Measurements from ENCODE around the gene DENND1A.

Gene DENND1A

GRCh38 chr9:123654218-123654993 lies 275.5 kb downstream of the DENND1A start:
- H4K8ac ChIP-seq (ENCODE audit: low read length), result no peak overlapping the region
- H3K4ac ChIP-seq (ENCODE audit: low read depth in 1 of 2, low read length in 2 of 2), result no peak overlapping the region
- H3K4me3 ChIP-seq (ENCODE audit: insufficient read depth in 1 of 2, low read depth in 1 of 2, low read length in 2 of 2), result no peak overlapping the region
- H2BK12ac ChIP-seq (ENCODE audit: low read length in 2 of 2), result no peak overlapping the region
- DNase-seq, result no peak
- H3K9me3 ChIP-seq (ENCODE audit: control insufficient read depth, low read length), result no peaks in the 10 kb centered on the region
- H3K79me1 ChIP-seq (replicated peaks; ENCODE audit: low read length, poor library complexity, severe bottlenecking), result no peaks in the 10 kb centered on the region
- H2BK5ac ChIP-seq (ENCODE audit: low read depth, low read length, poor library complexity, severe bottlenecking), result no peak overlapping the region
- H3K14ac ChIP-seq (ENCODE audit: low read length in 2 of 2), result no peak overlapping the region
- no peak overlapping the region for H3K4me2 ChIP-seq (ENCODE audit: low read length, poor library complexity, severe bottlenecking)
- H3K27me3 ChIP-seq (ENCODE audit: control insufficient read depth in 1 of 2, insufficient read depth in 1 of 2, low read length in 2 of 2), result no peaks in the 10 kb centered on the region
- H3K23ac ChIP-seq (ENCODE audit: low read length in 2 of 2), result no peak overlapping the region
- H2BK15ac ChIP-seq (ENCODE audit: low read depth, poor library complexity, severe bottlenecking), result no peak overlapping the region
- WGBS, result 80% methylated on average over 10 of the region's 13 CpGs
- H2AK5ac ChIP-seq (ENCODE audit: low read length, severe bottlenecking), result no peak overlapping the region
- no peak overlapping the region for H4K91ac ChIP-seq (ENCODE audit: low read length)
- no peak overlapping the region for H3K27ac ChIP-seq (ENCODE audit: low read length, poor library complexity, severe bottlenecking)
- H3K9ac ChIP-seq (ENCODE audit: low read length), result no peak overlapping the region
- no peak overlapping the region for H2AFZ ChIP-seq (ENCODE audit: low read depth, low read length)
- no peak overlapping the region for H2BK120ac ChIP-seq (ENCODE audit: low read depth, low read length)
- H3K4me1 ChIP-seq (ENCODE audit: control insufficient read depth, insufficient read depth, low read depth, low read length), result no peaks in the 10 kb centered on the region
- no peak overlapping the region for H3K18ac ChIP-seq (ENCODE audit: low read depth in 1 of 2, low read length in 2 of 2)
- H3K36me3 ChIP-seq (ENCODE audit: control insufficient read depth in 1 of 2, insufficient read depth in 2 of 2, low read depth in 1 of 2, low read length in 2 of 2), result peaks cover 0 to 7% of the 10 kb centered on the region in 2 experiments

GRCh38 chr9:123652416-123652815 lies 277.5 kb downstream of the DENND1A start:
- no peak overlapping the region for H2AFZ ChIP-seq (ENCODE audit: low read depth, low read length)
- no peak overlapping the region for H3K18ac ChIP-seq (ENCODE audit: low read depth in 1 of 2, low read length in 2 of 2)
- H3K27me3 ChIP-seq (ENCODE audit: control insufficient read depth in 1 of 2, insufficient read depth in 1 of 2, low read length in 2 of 2), result no peaks in the 10 kb centered on the region
- H2BK5ac ChIP-seq (ENCODE audit: low read depth, low read length, poor library complexity, severe bottlenecking), result no peak overlapping the region
- no peak overlapping the region for H3K4me2 ChIP-seq (ENCODE audit: low read length, poor library complexity, severe bottlenecking)
- H2BK12ac ChIP-seq (ENCODE audit: low read length in 2 of 2), result no peak overlapping the region
- H3K79me1 ChIP-seq (replicated peaks; ENCODE audit: low read length, poor library complexity, severe bottlenecking), result no peaks in the 10 kb centered on the region
- H3K27ac ChIP-seq (ENCODE audit: low read length, poor library complexity, severe bottlenecking), result no peak overlapping the region
- no peak for DNase-seq
- H4K8ac ChIP-seq (ENCODE audit: low read length), result no peak overlapping the region
- peaks cover 0 to 13% of the 10 kb centered on the region in 2 experiments for H3K36me3 ChIP-seq (ENCODE audit: control insufficient read depth in 1 of 2, insufficient read depth in 2 of 2, low read depth in 1 of 2, low read length in 2 of 2)
- H2AK5ac ChIP-seq (ENCODE audit: low read length, severe bottlenecking), result no peak overlapping the region
- H2BK15ac ChIP-seq (ENCODE audit: low read depth, poor library complexity, severe bottlenecking), result peak overlapping the region; percentile 26
- no peak overlapping the region for H3K14ac ChIP-seq (ENCODE audit: low read length in 2 of 2)
- no peak overlapping the region for H3K4ac ChIP-seq (ENCODE audit: low read depth in 1 of 2, low read length in 2 of 2)
- H3K23ac ChIP-seq (ENCODE audit: low read length in 2 of 2), result no peak overlapping the region
- 90% methylated on average over 6 of the region's 7 CpGs for WGBS
- no peaks in the 10 kb centered on the region for H3K9me3 ChIP-seq (ENCODE audit: control insufficient read depth, low read length)
- no peak overlapping the region for H3K9ac ChIP-seq (ENCODE audit: low read length)
- no peak overlapping the region for H2BK120ac ChIP-seq (ENCODE audit: low read depth, low read length)
- H3K4me1 ChIP-seq (ENCODE audit: control insufficient read depth, insufficient read depth, low read depth, low read length), result no peaks in the 10 kb centered on the region
- no peak overlapping the region for H3K4me3 ChIP-seq (ENCODE audit: insufficient read depth in 1 of 2, low read depth in 1 of 2, low read length in 2 of 2)
- H4K91ac ChIP-seq (ENCODE audit: low read length), result no peak overlapping the region

- Histone ChIP-seq H3K14ac (ENCODE audit: low read length in 2 of 2) (no peak overlapping the region), H2AK5ac (ENCODE audit: low read length, severe bottlenecking) (no peak overlapping the region), H3K79me1 (replicated peaks; ENCODE audit: low read length, poor library complexity, severe bottlenecking) (no peaks in the 10 kb centered on the region), H3K36me3 (ENCODE audit: control insufficient read depth in 1 of 2, insufficient read depth in 2 of 2, low read depth in 1 of 2, low read length in 2 of 2) (peaks cover 0 to 13% of the 10 kb centered on the region in 2 experiments), H3K4me1 (ENCODE audit: control insufficient read depth, insufficient read depth, low read depth, low read length) (no peaks in the 10 kb centered on the region), H3K4me2 (ENCODE audit: low read length, poor library complexity, severe bottlenecking) (no peak overlapping the region), H4K91ac (ENCODE audit: low read length) (no peak overlapping the region), H2BK12ac (ENCODE audit: low read length in 2 of 2) (no peak overlapping the region), H3K4ac (ENCODE audit: low read depth in 1 of 2, low read length in 2 of 2) (no peak overlapping the region), H3K9me3 (ENCODE audit: control insufficient read depth, low read length) (no peaks in the 10 kb centered on the region), H2BK120ac (ENCODE audit: low read depth, low read length) (no peak overlapping the region), H3K4me3 (ENCODE audit: insufficient read depth in 1 of 2, low read depth in 1 of 2, low read length in 2 of 2) (no peak overlapping the region), H2BK15ac (ENCODE audit: low read depth, poor library complexity, severe bottlenecking) (no peak overlapping the region), H4K8ac (ENCODE audit: low read length) (no peak overlapping the region), H3K27me3 (ENCODE audit: control insufficient read depth in 1 of 2, insufficient read depth in 1 of 2, low read length in 2 of 2) (no peaks in the 10 kb centered on the region), H2AFZ (ENCODE audit: low read depth, low read length) (no peak overlapping the region), H3K23ac (ENCODE audit: low read length in 2 of 2) (no peak overlapping the region), H3K9ac (ENCODE audit: low read length) (no peak overlapping the region), H3K18ac (ENCODE audit: low read depth in 1 of 2, low read length in 2 of 2) (no peak overlapping the region), H2BK5ac (ENCODE audit: low read depth, low read length, poor library complexity, severe bottlenecking) (no peak overlapping the region), H3K27ac (ENCODE audit: low read length, poor library complexity, severe bottlenecking) (no peak overlapping the region)
- no peak for DNase-seq
- no CpG with 5 or more reads among the region's 5 CpGs for WGBS
These were observed 278.1 kb downstream of the DENND1A start for GRCh38 chr9:123651871-123652270.

DNA sequence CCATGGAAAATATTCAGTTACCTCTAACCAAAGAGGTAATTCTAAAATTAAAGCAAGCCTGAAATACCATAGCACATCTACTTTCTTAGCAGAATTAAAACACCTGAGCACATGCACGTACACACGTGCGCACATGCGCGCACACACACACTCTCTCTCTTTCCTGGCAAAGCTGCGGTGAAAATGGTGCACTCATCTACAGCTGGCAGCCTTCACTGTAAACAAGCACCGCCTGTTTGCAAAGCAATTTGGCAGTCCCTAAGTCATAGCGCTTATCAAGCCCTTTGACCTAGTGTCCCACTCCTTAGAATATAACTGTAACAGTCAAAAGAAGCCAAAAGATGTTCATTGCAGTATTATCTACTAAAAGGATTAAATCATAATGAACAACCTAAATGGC lies 278.7 kb downstream of the DENND1A start:
- Histone ChIP-seq H3K9me3 (ENCODE audit: control insufficient read depth, low read length) (no peaks in the 10 kb centered on the region), H3K79me1 (replicated peaks; ENCODE audit: low read length, poor library complexity, severe bottlenecking) (no peaks in the 10 kb centered on the region), H3K14ac (ENCODE audit: low read length in 2 of 2) (no peak overlapping the region), H2AFZ (ENCODE audit: low read depth, low read length) (no peak overlapping the region), H2BK15ac (ENCODE audit: low read depth, poor library complexity, severe bottlenecking) (no peak overlapping the region), H3K4me3 (ENCODE audit: insufficient read depth in 1 of 2, low read depth in 1 of 2, low read length in 2 of 2) (no peak overlapping the region), H3K36me3 (ENCODE audit: control insufficient read depth in 1 of 2, insufficient read depth in 2 of 2, low read depth in 1 of 2, low read length in 2 of 2) (peaks cover 0 to 17% of the 10 kb centered on the region in 2 experiments), H3K4me1 (ENCODE audit: control insufficient read depth, insufficient read depth, low read depth, low read length) (no peaks in the 10 kb centered on the region), H2AK5ac (ENCODE audit: low read length, severe bottlenecking) (no peak overlapping the region), H2BK5ac (ENCODE audit: low read depth, low read length, poor library complexity, severe bottlenecking) (no peak overlapping the region), H3K18ac (ENCODE audit: low read depth in 1 of 2, low read length in 2 of 2) (no peak overlapping the region), H2BK120ac (ENCODE audit: low read depth, low read length) (no peak overlapping the region), H3K23ac (ENCODE audit: low read length in 2 of 2) (no peak overlapping the region), H3K4me2 (ENCODE audit: low read length, poor library complexity, severe bottlenecking) (no peak overlapping the region), H3K27ac (ENCODE audit: low read length, poor library complexity, severe bottlenecking) (no peak overlapping the region), H2BK12ac (ENCODE audit: low read length in 2 of 2) (no peak overlapping the region), H4K91ac (ENCODE audit: low read length) (no peak overlapping the region), H3K4ac (ENCODE audit: low read depth in 1 of 2, low read length in 2 of 2) (no peak overlapping the region), H3K27me3 (ENCODE audit: control insufficient read depth in 1 of 2, insufficient read depth in 1 of 2, low read length in 2 of 2) (no peaks in the 10 kb centered on the region), H4K8ac (ENCODE audit: low read length) (no peak overlapping the region), H3K9ac (ENCODE audit: low read length) (no peak overlapping the region)
- 98% methylated on average over 7 of the region's 8 CpGs for WGBS
- DNase-seq, result no peak
